HFFc6 (cell line): Measurements from ENCODE around the gene PHKB. TPM values are rescaled to one million over a fixed set of nuclear protein-coding genes. Genes with fewer than 3 reads are reported as not detected.

Source experiments
- DNase-seq: peaks from one replicate; pipeline ENCODE4 v3.0.0-alpha.2; 2018
- H3K27ac Mint-ChIP-seq: 2 replicates; pipeline ENCODE4 v1.8.0; 2020; ENCODE audit warnings: mild to moderate bottlenecking, mixed read lengths
- H3K27me3 Mint-ChIP-seq: 2 replicates; pipeline ENCODE4 v1.8.0; 2021; ENCODE audit warnings: mild to moderate bottlenecking, moderate library complexity, mixed read lengths; ENCODE audit not compliant: insufficient read depth
- H3K36me3 Mint-ChIP-seq: 2 replicates; pipeline ENCODE4 v1.8.0; 2021; ENCODE audit warnings: low read depth, mixed read lengths
- H3K4me1 Mint-ChIP-seq: 2 replicates; pipeline ENCODE4 v1.8.0; 2020; ENCODE audit warnings: low read depth, mixed read lengths
- H3K4me3 Mint-ChIP-seq: 2 replicates; pipeline ENCODE4 v1.8.0; 2020; ENCODE audit warnings: mild to moderate bottlenecking, moderate library complexity, mixed read lengths
- H3K9me3 Mint-ChIP-seq: 2 replicates; pipeline ENCODE4 v1.8.0; 2020; ENCODE audit warnings: mild to moderate bottlenecking, mixed read lengths
- total RNA-seq, 6 experiments: library from RNA; stranded (reverse); fragmentation: NEBNext Ultra II Directional; extraction: Animal tissue kit (Norgen Biotek cat#: 25700); gene quantifications; 2 replicates in 1 of 6; 3 replicates in 5 of 6; pipeline ENCODE4 v1.2.3, GENCODE V29; 2021
- TF ChIP-seq, protein P1 (sequence below): fragments of 200-600 bp; sonication (generic); IDR thresholded peaks from 2 replicates; pipeline ENCODE4 v1.5.0; 2021; ENCODE audit warnings: antibody characterized with exemption, mild to moderate bottlenecking

PHKB gene
- total RNA-seq, 6 experiments from 2014 or later = 54.5 to 66.5 (median 62.6) TPM

GRCh38 chr16:47711809-47712208 is 250.7 kb downstream of the PHKB start:
- H3K4me3 Mint-ChIP-seq = no peak overlapping the region

GRCh38 chr16:47712276-47713224 is 251.4 kb downstream of the PHKB start:
- Mint-ChIP-seq H3K4me3 (peak overlapping the region; percentile 6; the same call in 1 of the 2 replicates), H3K9me3 (no peaks in the 10 kb centered on the region), H3K4me1 (peaks cover 54% of the 10 kb centered on the region), H3K27ac (peak overlapping the region; percentile 75), H3K27me3 (peaks cover 5% of the 10 kb centered on the region; the same call in 1 of the 2 replicates), H3K36me3 (no peaks in the 10 kb centered on the region; the same call in 1 of the 2 replicates)
- DNase-seq = no peak
- TF ChIP-seq, protein P1, sequence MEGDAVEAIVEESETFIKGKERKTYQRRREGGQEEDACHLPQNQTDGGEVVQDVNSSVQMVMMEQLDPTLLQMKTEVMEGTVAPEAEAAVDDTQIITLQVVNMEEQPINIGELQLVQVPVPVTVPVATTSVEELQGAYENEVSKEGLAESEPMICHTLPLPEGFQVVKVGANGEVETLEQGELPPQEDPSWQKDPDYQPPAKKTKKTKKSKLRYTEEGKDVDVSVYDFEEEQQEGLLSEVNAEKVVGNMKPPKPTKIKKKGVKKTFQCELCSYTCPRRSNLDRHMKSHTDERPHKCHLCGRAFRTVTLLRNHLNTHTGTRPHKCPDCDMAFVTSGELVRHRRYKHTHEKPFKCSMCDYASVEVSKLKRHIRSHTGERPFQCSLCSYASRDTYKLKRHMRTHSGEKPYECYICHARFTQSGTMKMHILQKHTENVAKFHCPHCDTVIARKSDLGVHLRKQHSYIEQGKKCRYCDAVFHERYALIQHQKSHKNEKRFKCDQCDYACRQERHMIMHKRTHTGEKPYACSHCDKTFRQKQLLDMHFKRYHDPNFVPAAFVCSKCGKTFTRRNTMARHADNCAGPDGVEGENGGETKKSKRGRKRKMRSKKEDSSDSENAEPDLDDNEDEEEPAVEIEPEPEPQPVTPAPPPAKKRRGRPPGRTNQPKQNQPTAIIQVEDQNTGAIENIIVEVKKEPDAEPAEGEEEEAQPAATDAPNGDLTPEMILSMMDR = no peak

More at GRCh38 chr16:47711809-47712208, 250.7 kb downstream of the PHKB start:
- TF ChIP-seq, protein P1 = no peak
- no peaks in the 10 kb centered on the region for H3K9me3 Mint-ChIP-seq
- H3K36me3 Mint-ChIP-seq = no peaks in the 10 kb centered on the region; the same call in 1 of the 2 replicates
- no peak overlapping the region for H3K27ac Mint-ChIP-seq
- H3K27me3 Mint-ChIP-seq = peaks cover 5% of the 10 kb centered on the region; the same call in 1 of the 2 replicates
- peaks cover 51% of the 10 kb centered on the region for H3K4me1 Mint-ChIP-seq
- DNase-seq = no peak

DNA sequence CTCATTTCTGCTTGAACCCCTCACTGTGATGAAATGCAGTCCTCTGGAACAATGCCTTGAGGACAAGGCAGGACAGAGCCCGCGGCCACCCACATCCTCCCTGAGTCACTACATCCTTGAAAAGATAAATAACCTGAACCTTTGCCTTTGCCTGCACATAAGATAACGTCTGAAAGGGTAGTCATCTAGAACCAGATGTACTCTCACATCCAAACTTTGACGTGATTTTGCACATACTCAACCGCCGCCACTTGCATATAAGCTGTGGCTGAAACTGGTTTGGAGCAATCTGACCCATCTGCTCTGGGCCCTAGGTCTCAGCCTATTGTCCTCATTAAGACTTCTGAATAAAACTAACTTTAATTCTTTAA is 252.1 kb downstream of the PHKB start:
- Mint-ChIP-seq H3K36me3 (no peaks in the 10 kb centered on the region; the same call in 1 of the 2 replicates), H3K9me3 (no peaks in the 10 kb centered on the region), H3K27me3 (peaks cover 5% of the 10 kb centered on the region; the same call in 1 of the 2 replicates), H3K27ac (peak overlapping the region; percentile 75), H3K4me3 (peak overlapping the region; percentile 6; the same call in 1 of the 2 replicates), H3K4me1 (peaks cover 54% of the 10 kb centered on the region)
- peak; percentile 72 for DNase-seq
- TF ChIP-seq, protein P1 = no peak

DNA sequence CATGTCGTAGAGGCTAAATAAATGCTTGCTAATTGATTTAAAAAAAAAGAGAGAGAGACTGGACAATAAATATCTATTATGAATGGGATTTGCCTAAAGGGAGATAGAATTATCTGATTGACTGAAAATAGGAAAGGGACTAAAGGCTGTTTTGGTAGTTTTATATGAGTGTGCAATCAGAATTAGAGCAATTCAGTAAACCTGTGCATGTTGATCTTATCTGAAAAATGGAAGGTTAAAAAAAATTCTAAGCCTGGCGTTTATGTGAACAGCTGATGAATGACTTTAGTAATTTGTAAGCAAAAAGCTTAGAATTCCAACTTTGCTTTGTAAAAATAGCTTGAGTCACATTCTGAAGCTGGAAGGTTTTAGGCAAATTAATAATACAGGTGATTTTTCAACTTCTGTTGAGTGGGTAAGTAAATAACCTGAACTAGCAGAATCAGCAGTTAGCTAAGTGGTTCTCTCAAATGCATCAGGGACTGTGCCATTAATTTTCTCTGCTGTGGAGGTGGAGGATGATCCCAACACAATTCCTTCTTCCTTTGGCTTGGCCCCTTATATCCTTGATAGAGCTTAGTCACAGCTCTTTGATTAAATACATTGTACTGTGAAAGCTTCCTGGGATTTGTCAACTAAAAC is 254.4 kb downstream of the PHKB start:
- TF ChIP-seq, protein P1 = no peak
- no peak overlapping the region for H3K4me3 Mint-ChIP-seq
- no peak overlapping the region for H3K27ac Mint-ChIP-seq
- no peaks in the 10 kb centered on the region for H3K9me3 Mint-ChIP-seq
- peaks cover 54% of the 10 kb centered on the region for H3K4me1 Mint-ChIP-seq
- H3K36me3 Mint-ChIP-seq = no peaks in the 10 kb centered on the region; the same call in 1 of the 2 replicates
- H3K27me3 Mint-ChIP-seq = peaks cover 3% of the 10 kb centered on the region; the same call in 1 of the 2 replicates
- DNase-seq = no peak

GRCh38 chr16:47716571-47716970 is 255.4 kb downstream of the PHKB start:
- no peak overlapping the region for H3K27ac Mint-ChIP-seq
- DNase-seq = no peak
- peaks cover 2% of the 10 kb centered on the region; the same call in 1 of the 2 replicates for H3K27me3 Mint-ChIP-seq
- no peaks in the 10 kb centered on the region; the same call in 1 of the 2 replicates for H3K36me3 Mint-ChIP-seq
- H3K9me3 Mint-ChIP-seq = no peaks in the 10 kb centered on the region
- no peak overlapping the region for H3K4me3 Mint-ChIP-seq
- TF ChIP-seq, protein P1 = no peak
- peaks cover 53% of the 10 kb centered on the region for H3K4me1 Mint-ChIP-seq
